ENCODE data around the gene TBCC.

Gene TBCC

GRCh38 chr6:42766163-42766670 is 20.3 kb upstream of the TBCC start:
- no peak overlapping the region for H3K4me2 ChIP-seq (ENCODE audit: low read depth, low read length)
- no peaks in the 10 kb centered on the region for H3K36me3 ChIP-seq (replicated peaks; ENCODE audit: insufficient read depth, low read length)
- TF ChIP-seq EZH2phosphoT487 (IDR thresholded peaks at IDR 0.05; ENCODE audit: low read length) (no peak), EZH2 (optimal IDR thresholded peaks at IDR 0.05; ENCODE audit: low read depth, low read length) (no peak)
- TF ChIP-seq, protein P1, sequence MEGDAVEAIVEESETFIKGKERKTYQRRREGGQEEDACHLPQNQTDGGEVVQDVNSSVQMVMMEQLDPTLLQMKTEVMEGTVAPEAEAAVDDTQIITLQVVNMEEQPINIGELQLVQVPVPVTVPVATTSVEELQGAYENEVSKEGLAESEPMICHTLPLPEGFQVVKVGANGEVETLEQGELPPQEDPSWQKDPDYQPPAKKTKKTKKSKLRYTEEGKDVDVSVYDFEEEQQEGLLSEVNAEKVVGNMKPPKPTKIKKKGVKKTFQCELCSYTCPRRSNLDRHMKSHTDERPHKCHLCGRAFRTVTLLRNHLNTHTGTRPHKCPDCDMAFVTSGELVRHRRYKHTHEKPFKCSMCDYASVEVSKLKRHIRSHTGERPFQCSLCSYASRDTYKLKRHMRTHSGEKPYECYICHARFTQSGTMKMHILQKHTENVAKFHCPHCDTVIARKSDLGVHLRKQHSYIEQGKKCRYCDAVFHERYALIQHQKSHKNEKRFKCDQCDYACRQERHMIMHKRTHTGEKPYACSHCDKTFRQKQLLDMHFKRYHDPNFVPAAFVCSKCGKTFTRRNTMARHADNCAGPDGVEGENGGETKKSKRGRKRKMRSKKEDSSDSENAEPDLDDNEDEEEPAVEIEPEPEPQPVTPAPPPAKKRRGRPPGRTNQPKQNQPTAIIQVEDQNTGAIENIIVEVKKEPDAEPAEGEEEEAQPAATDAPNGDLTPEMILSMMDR (IDR thresholded peaks at IDR 0.05; ENCODE audit: low read length), result no peak
- H3K4me1 ChIP-seq (ENCODE audit: low read length), result no peaks in the 10 kb centered on the region
- H3K9me2 ChIP-seq (replicated peaks; ENCODE audit: insufficient read depth, low read length), result no peaks in the 10 kb centered on the region
- no peak overlapping the region for H3K9ac ChIP-seq (ENCODE audit: low read length)
- H3K27me3 ChIP-seq (replicated peaks; ENCODE audit: insufficient read depth, low read length), result no peaks in the 10 kb centered on the region
- DNase-seq, result no peak
- no peaks in the 10 kb centered on the region for H3K79me2 ChIP-seq (ENCODE audit: low read length)
- peaks cover 15% of the 10 kb centered on the region for H3F3A ChIP-seq (ENCODE audit: insufficient read depth, low read length)
- H3K27ac ChIP-seq (ENCODE audit: low read length), result no peak overlapping the region
- H3K9me3 ChIP-seq (replicated peaks; ENCODE audit: insufficient read depth, low read length), result no peaks in the 10 kb centered on the region
- H2AFZ ChIP-seq (ENCODE audit: low read length), result no peak overlapping the region
- no peaks in the 10 kb centered on the region for H4K20me1 ChIP-seq (ENCODE audit: insufficient read depth, low read length)
- no peak overlapping the region for H3K4me3 ChIP-seq (ENCODE audit: low read length)

DNA sequence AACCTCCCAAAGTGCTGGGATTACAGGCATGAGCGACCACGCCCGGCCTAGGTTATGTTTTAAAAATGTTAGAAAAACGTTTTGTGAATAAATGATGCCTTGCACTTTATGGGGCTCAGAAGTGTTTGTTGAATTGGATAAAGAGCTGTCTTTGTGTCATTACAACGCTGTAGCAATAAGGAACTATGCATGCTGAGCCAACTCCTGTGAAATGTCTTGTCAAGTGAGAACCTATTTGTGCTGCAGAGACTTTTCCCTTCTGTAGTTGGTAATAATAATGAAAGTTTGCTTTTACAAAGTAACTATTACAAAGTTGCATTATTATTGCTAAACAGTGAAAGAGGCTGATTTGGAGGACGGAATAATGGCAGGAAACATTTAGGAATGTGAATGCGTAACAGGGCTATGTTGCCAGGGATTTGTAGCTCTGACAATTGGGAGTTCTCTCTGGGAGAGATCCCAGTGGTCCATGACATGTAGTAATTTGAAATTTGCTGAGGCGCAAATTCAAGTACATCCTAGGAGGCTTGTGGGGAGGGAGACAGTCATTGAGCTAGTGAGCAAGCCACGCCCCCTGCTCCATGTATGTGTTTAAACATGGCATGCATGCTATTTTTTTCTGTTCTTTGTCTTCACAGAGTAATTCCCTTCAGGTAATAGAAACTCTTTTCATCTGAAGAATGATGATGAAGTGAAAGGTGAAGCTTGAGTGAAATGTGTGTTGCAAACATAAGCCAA is 19.2 kb upstream of the TBCC start:
- Histone ChIP-seq H3K9me3 (replicated peaks; ENCODE audit: insufficient read depth, low read length) (no peaks in the 10 kb centered on the region), H4K20me1 (ENCODE audit: insufficient read depth, low read length) (no peaks in the 10 kb centered on the region), H3K79me2 (ENCODE audit: low read length) (no peaks in the 10 kb centered on the region), H3K27ac (ENCODE audit: low read length) (no peak overlapping the region), H3F3A (ENCODE audit: insufficient read depth, low read length) (peaks cover 5% of the 10 kb centered on the region), H2AFZ (ENCODE audit: low read length) (no peak overlapping the region), H3K4me1 (ENCODE audit: low read length) (no peaks in the 10 kb centered on the region), H3K9me2 (replicated peaks; ENCODE audit: insufficient read depth, low read length) (no peaks in the 10 kb centered on the region), H3K36me3 (replicated peaks; ENCODE audit: insufficient read depth, low read length) (no peaks in the 10 kb centered on the region), H3K27me3 (replicated peaks; ENCODE audit: insufficient read depth, low read length) (no peaks in the 10 kb centered on the region), H3K9ac (ENCODE audit: low read length) (no peak overlapping the region), H3K4me3 (ENCODE audit: low read length) (no peak overlapping the region), H3K4me2 (ENCODE audit: low read depth, low read length) (no peak overlapping the region)
- no peak for DNase-seq
- TF ChIP-seq EZH2 (optimal IDR thresholded peaks at IDR 0.05; ENCODE audit: low read depth, low read length), result no peak
- no peak for TF ChIP-seq EZH2phosphoT487 (IDR thresholded peaks at IDR 0.05; ENCODE audit: low read length)
- TF ChIP-seq, protein P1 (IDR thresholded peaks at IDR 0.05; ENCODE audit: low read length), result no peak

GRCh38 chr6:42762950-42763349 is 17.0 kb upstream of the TBCC start:
- no peak for DNase-seq
- Histone ChIP-seq H3F3A (ENCODE audit: insufficient read depth, low read length) (no peaks in the 10 kb centered on the region), H3K4me2 (ENCODE audit: low read depth, low read length) (no peak overlapping the region), H3K9me2 (replicated peaks; ENCODE audit: insufficient read depth, low read length) (no peaks in the 10 kb centered on the region), H3K9ac (ENCODE audit: low read length) (no peak overlapping the region), H3K36me3 (replicated peaks; ENCODE audit: insufficient read depth, low read length) (no peaks in the 10 kb centered on the region), H3K9me3 (replicated peaks; ENCODE audit: insufficient read depth, low read length) (no peaks in the 10 kb centered on the region), H2AFZ (ENCODE audit: low read length) (no peak overlapping the region), H3K27ac (ENCODE audit: low read length) (no peak overlapping the region), H3K4me3 (ENCODE audit: low read length) (no peak overlapping the region), H4K20me1 (ENCODE audit: insufficient read depth, low read length) (no peaks in the 10 kb centered on the region), H3K4me1 (ENCODE audit: low read length) (no peaks in the 10 kb centered on the region), H3K27me3 (replicated peaks; ENCODE audit: insufficient read depth, low read length) (no peaks in the 10 kb centered on the region), H3K79me2 (ENCODE audit: low read length) (no peaks in the 10 kb centered on the region)
- TF ChIP-seq EZH2 (optimal IDR thresholded peaks at IDR 0.05; ENCODE audit: low read depth, low read length) (no peak), EZH2phosphoT487 (IDR thresholded peaks at IDR 0.05; ENCODE audit: low read length) (no peak)
- TF ChIP-seq, protein P1 (IDR thresholded peaks at IDR 0.05; ENCODE audit: low read length), result no peak

Measured in MM.1S (cell line).